Stimulated activated CD8-positive, alpha-beta memory T cell treated with anti-CD3 and anti-CD28 coated beads, Interleukin-12 subunit alpha, Interleukin-12 subunit beta, amount 100 ng/mL, for 24 hours (primary cell): Measurements from ENCODE around the gene SMS.

Experiments
- DNase-seq: peaks from one replicate; pipeline ENCODE4 v3.0.0-alpha.2; 2020; ENCODE audit errors: extremely low read depth

The SMS gene

GRCh38 chrX:21982311-21982710, 41.8 kb downstream of the SMS start:
- no peak for DNase-seq

DNA sequence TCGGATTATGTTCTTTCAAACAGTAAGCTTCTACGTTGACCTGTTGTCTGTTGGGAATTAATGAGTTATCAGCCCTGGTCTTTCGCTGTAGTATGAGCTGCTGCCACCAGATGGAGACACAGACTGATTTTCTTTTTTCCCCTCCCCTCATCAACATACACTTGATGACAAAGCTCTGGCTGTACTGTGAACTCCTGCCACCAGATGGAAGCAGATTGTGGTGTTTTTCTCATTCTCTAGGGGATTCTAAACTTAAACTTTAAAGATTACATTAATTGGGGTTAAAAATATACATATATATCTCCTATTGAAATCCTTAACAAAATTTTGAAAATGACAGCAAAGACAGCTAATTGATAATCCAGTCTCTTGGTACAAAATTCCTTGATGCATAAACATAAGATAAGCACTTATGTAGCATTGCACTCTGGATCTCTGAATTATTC, 44.8 kb downstream of the SMS start:
- peak; percentile 9 for DNase-seq

GRCh38 chrX:21986596-21986995, 46.1 kb downstream of the SMS start:
- DNase-seq: no peak

DNA sequence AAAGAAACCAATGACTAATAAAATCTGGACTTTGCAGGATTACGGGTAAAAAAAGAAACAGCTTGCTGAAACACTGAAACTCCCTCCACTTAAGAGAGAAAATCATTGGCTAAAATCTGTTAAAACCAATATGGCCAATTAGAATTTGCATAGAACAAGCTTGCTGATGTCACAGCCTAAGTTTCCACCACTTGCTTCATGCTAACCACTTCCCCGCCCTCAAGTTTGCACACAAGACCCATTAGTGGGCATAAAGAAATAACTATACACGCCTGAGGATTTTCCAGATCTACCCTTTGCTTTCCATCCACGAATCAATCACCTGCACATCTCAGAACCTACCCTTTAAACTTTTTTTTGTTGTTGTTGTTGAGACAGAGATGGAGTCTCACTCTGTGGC, 48.9 kb downstream of the SMS start:
- DNase-seq: no peak

DNA sequence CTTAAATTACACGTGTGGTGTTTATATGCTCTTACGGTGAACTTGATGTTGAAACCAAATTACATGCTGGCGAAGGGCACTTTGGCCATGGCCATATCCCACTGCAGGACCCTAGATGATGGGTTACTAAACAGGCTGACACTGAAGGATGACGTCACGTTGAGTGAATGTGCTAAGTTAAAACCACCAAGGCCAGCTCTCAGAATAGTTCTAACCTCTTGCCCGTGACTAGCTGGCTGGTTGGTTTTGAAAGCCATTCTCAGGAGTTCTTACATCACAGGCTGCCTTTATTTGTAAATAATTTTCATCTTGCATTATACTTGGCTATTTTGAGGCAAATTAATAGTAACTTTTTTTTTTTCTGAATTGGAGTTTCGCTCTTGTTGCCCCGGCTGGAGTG, 50.3 kb downstream of the SMS start:
- DNase-seq: no peak

GRCh38 chrX:21991504-21991903, 51.0 kb downstream of the SMS start:
- DNase-seq: no peak

DNA sequence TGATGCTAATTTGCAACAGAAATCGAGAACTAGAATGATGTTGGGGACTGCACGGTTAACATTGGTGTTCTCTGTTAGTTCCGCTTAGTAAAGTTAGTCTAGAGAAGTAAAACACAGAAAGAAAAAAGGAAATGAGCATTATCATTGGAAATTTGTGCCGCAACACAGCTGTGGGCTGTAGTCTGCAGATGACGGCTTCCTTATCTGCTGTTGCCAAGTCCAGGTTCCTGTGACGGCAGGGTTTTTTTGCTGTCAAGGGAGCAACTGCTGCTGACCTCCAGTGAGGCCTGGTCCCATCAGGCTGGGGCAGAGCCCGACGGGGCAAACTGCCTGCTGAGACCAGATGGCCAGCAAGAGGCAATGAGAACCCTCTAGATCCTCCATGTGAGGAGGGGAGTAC, 52.8 kb downstream of the SMS start:
- DNase-seq: no peak

DNA sequence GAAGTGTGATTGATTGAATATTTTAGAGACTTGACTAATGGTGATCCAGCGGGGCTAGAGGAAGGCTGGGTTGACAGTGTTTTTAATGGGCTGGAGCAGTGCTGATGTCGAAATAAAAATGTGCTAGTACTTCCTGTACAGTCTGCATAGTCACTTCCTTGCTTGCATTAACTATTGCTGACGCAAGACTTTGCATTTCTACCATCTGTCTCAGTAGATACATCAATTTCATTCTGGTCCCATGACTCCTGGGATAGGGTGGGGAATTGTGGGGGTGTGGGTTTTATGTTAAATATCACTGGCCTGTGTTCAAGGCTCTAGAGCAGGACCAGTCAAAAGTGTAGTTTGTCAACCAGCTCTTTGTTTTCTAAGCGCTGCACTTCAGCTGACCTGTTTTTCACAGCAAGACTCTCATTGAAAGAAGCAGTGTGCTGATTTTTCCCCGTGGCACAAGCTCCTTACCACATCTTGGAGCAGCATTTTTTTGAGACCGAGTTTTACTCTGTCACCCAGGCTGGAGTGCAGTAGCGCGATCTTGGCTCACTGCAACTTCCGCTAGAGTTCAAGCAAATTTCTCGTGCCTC, 56.5 kb downstream of the SMS start:
- DNase-seq: no peak

GRCh38 chrX:21998037-21998436, 57.5 kb downstream of the SMS start:
- DNase-seq: no peak

- no peak for DNase-seq
These were observed 64.4 kb downstream of the SMS start for GRCh38 chrX:22004866-22005265.

DNA sequence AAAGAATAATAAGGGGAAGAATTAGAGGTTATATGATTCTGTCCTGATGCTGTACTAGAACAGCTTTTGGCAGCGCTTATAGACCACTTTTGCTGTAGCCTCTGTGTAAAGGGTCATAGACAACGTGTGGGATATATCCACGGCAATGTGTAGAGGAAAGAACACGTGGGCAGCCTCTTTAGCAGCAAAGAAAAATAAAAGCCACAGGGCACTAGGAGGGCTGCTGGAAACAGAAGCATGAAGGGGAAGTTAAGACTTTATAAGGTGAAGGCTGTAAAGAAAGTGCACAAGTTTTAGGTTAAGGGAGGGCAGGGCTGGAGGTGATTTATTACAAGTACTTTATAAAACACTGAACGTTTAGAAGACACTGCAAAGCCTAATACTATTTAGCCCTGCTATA, 71.5 kb downstream of the SMS start:
- no peak for DNase-seq

GRCh38 chrX:22012931-22013330, 72.4 kb downstream of the SMS start:
- no peak for DNase-seq

GRCh38 chrX:22015139-22015750, 74.7 kb downstream of the SMS start:
- no peak for DNase-seq

GRCh38 chrX:22021751-22022324, 81.3 kb downstream of the SMS start:
- no peak for DNase-seq

- no peak for DNase-seq
These were observed 84.1 kb downstream of the SMS start for GRCh38 chrX:22024577-22024976.

DNA sequence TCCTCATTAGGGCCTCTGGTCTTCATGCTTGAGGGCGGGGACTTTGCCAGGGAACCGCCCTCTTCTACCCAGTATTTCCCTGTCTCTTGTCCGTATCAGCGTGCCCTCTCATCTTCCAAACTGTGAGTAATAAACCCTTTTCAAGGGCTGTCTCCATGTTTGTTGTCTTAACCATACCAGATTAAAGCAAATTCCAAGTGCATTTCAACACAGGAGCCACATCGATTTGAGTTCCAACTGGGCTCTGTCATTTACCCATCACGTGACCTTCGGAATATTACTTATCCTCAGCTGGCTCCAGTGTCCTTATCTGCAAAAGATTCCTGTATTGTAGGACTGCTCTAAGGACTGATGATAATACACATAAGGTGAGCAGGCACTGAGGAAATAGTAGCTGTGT, 85.2 kb downstream of the SMS start:
- no peak for DNase-seq

DNA sequence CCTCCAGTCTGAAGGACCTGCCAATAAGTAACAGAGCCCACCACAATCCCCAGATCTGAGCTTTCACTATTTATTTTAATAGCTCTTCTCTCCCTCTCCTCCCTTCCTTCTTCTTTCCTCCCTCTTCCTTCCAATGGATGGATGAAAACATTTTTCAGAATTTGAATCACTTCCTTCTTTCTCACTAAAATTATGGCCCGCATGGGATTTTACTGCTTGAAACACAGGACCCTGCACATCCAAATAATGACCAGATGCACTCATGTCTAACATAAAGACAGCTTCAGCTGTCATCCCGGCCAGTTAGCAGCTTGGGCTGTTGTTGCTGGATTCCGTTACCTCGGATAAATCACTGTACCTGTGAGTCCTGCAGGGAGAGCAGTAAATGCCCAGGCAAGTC, 86.2 kb downstream of the SMS start:
- DNase-seq: no peak

GRCh38 chrX:22032084-22032483, 91.6 kb downstream of the SMS start, which contains the start of gene PHEX:
Gene PHEX, plus strand, starts transcription at chrX:22032325. Its CDS starts 681 bp downstream, at chrX:22033006.
- no peak for DNase-seq

- no peak for DNase-seq
These were observed 92.0 kb downstream of the SMS start for GRCh38 chrX:22032506-22032905.

- DNase-seq: no peak
These were observed 93.3 kb downstream of the SMS start for GRCh38 chrX:22033818-22034217.

DNA sequence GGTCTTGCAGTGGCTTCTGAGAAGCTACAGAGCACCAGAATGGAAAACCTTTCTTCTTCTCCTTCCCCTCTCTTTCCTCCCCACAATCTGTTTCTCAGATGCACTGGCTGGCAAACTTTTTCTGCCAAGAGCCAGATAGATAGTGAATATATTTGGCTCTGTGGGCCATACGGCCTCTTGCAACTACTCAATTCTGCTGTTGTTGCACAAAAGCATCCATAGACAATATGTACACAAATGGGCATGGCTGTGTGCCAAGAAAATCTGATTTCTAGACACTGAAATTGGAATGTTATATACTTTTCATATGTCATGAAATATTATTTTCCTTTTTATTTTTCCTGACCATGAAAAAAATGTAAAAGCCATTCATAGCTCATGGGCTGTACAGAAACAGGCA, 94.7 kb downstream of the SMS start:
- DNase-seq: no peak

DNA sequence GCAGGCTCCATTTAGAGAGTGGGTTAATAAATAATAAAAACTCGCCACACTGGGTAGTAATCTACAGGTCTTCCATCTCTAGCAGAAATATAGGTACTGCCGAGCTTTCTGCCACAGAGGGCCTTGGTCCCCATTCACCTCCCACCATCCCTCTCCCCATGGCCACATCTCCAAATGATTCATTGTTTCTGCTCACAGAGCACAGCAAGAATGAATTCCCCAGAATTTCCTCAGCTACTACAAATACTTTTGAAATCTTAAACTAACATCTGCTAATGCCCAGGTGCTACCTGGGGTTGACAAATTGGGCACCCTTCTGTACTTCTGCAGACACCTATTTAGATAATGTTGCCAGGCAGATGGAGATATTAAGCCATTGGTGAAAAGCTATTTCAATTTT, 96.7 kb downstream of the SMS start:
- DNase-seq: no peak

DNA sequence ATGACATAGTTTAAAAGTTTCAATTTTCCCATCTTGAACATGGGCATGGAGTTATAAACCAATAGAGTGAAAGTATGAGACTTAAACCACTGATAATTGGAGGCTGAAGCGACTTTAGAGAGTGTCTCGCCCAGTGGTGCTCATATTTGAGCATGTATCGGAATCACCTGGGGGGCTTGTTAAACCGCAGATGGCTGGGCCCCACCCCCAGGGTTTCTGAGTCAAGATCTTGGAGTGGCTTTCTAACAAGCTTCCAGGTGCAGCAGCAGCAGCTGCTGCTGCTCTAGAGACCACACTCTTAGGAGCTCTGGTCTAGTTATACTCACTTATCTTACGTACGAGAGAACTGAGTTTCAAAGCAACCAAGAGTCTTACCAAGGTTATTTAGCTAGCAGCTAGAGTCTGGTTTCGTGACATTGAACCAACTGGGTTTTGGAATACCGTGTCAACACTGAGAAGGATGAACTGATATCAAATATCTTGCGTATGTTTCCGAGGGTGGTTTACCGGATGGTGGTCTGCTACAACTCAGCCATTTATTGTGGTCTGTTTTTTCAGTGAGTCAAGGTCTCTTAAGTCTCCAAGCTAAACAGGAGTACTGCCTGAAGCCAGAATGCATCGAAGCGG, 97.5 kb downstream of the SMS start:
- DNase-seq: no peak
